ENCODE measurements around the gene COL5A1. TPM values are rescaled to one million over a fixed set of nuclear protein-coding genes. Genes with fewer than 3 reads are reported as not detected.

The COL5A1 gene
- total RNA-seq, 1 donor from 2014 or later, result 6.1 TPM

GRCh38 chr9:134776080-134776796 is 134.6 kb downstream of the COL5A1 start:
- H4K20me1 ChIP-seq (ENCODE audit: low read depth), result no peaks in the 10 kb centered on the region

GRCh38 chr9:134777153-134777552 is 135.6 kb downstream of the COL5A1 start:
- peaks cover 3% of the 10 kb centered on the region for H3K27me3 Mint-ChIP-seq (ENCODE audit: insufficient read depth, low read depth)
- H2AFZ ChIP-seq (replicated peaks), result no peak overlapping the region

More at GRCh38 chr9:134776080-134776796, 134.6 kb downstream of the COL5A1 start:
- H3K4me3 ChIP-seq, result no peak overlapping the region
- no peaks in the 10 kb centered on the region for H3K36me3 ChIP-seq
- TF ChIP-seq CTCF (IDR thresholded peaks at IDR 0.05) (no peak), EZH2 (IDR thresholded peaks at IDR 0.05) (no peak), EZH2phosphoT487 (IDR thresholded peaks at IDR 0.05) (no peak)
- no peaks in the 10 kb centered on the region for H3K79me2 ChIP-seq (ENCODE audit: low read depth)
- DNase-seq (ENCODE audit: low spot score), result no peak
- H3K27me3 Mint-ChIP-seq (ENCODE audit: insufficient read depth, low read depth), result peaks cover 2% of the 10 kb centered on the region
- H3K27ac Mint-ChIP-seq, result no peak overlapping the region
- H2AFZ ChIP-seq (replicated peaks), result no peak overlapping the region
- no peaks in the 10 kb centered on the region for H3K9me3 ChIP-seq (ENCODE audit: low read depth)
- no peak overlapping the region for H3K4me3 Mint-ChIP-seq
- H3K4me1 ChIP-seq, result no peaks in the 10 kb centered on the region
- H3K27ac ChIP-seq, result no peak overlapping the region
- H3K36me3 Mint-ChIP-seq, result no peaks in the 10 kb centered on the region
- no peaks in the 10 kb centered on the region for H3K27me3 ChIP-seq
- peaks cover 6% of the 10 kb centered on the region for H3K4me1 Mint-ChIP-seq
- no peaks in the 10 kb centered on the region for H3F3A ChIP-seq (ENCODE audit: low read depth)
- H3K4me2 ChIP-seq, result no peak overlapping the region
- no peak overlapping the region for H3K9ac ChIP-seq
- no peaks in the 10 kb centered on the region for H3K9me3 Mint-ChIP-seq

GRCh38 chr9:134778156-134778555 is 136.6 kb downstream of the COL5A1 start:
- no peaks in the 10 kb centered on the region for H4K20me1 ChIP-seq (ENCODE audit: low read depth)
- H2AFZ ChIP-seq (replicated peaks), result no peak overlapping the region
- Mint-ChIP-seq H3K4me3 (no peak overlapping the region), H3K27me3 (ENCODE audit: insufficient read depth, low read depth) (peaks cover 4% of the 10 kb centered on the region), H3K9me3 (no peaks in the 10 kb centered on the region), H3K27ac (no peak overlapping the region), H3K4me1 (peaks cover 6% of the 10 kb centered on the region), H3K36me3 (no peaks in the 10 kb centered on the region)
- H3K9ac ChIP-seq, result no peak overlapping the region
- no peak overlapping the region for H3K4me2 ChIP-seq
- H3K27me3 ChIP-seq, result no peaks in the 10 kb centered on the region
- H3K36me3 ChIP-seq, result no peaks in the 10 kb centered on the region
- H3F3A ChIP-seq (ENCODE audit: low read depth), result no peaks in the 10 kb centered on the region
- H3K4me1 ChIP-seq, result no peaks in the 10 kb centered on the region
- no peaks in the 10 kb centered on the region for H3K9me3 ChIP-seq (ENCODE audit: low read depth)
- no peak overlapping the region for H3K4me3 ChIP-seq
- no peak overlapping the region for H3K27ac ChIP-seq
- no peaks in the 10 kb centered on the region for H3K79me2 ChIP-seq (ENCODE audit: low read depth)
- no peak for DNase-seq (ENCODE audit: low spot score)
- TF ChIP-seq EZH2phosphoT487 (IDR thresholded peaks at IDR 0.05) (no peak), EZH2 (IDR thresholded peaks at IDR 0.05) (no peak), CTCF (IDR thresholded peaks at IDR 0.05) (no peak)

More at GRCh38 chr9:134777153-134777552, 135.6 kb downstream of the COL5A1 start:
- no peak overlapping the region for H3K4me3 ChIP-seq
- no peaks in the 10 kb centered on the region for H3K36me3 ChIP-seq
- H3K27ac Mint-ChIP-seq, result no peak overlapping the region
- H3K4me3 Mint-ChIP-seq, result no peak overlapping the region
- H3K9me3 Mint-ChIP-seq, result no peaks in the 10 kb centered on the region
- no peak overlapping the region for H3K9ac ChIP-seq
- no peaks in the 10 kb centered on the region for H3K4me1 ChIP-seq
- H4K20me1 ChIP-seq (ENCODE audit: low read depth), result no peaks in the 10 kb centered on the region
- H3K4me1 Mint-ChIP-seq, result peaks cover 6% of the 10 kb centered on the region
- H3K9me3 ChIP-seq (ENCODE audit: low read depth), result no peaks in the 10 kb centered on the region
- H3K79me2 ChIP-seq (ENCODE audit: low read depth), result no peaks in the 10 kb centered on the region
- H3K27ac ChIP-seq, result no peak overlapping the region
- no peak for DNase-seq (ENCODE audit: low spot score)
- no peaks in the 10 kb centered on the region for H3F3A ChIP-seq (ENCODE audit: low read depth)
- TF ChIP-seq EZH2 (IDR thresholded peaks at IDR 0.05) (no peak), EZH2phosphoT487 (IDR thresholded peaks at IDR 0.05) (no peak), CTCF (IDR thresholded peaks at IDR 0.05) (no peak)
- H3K36me3 Mint-ChIP-seq, result no peaks in the 10 kb centered on the region
- H3K4me2 ChIP-seq, result no peak overlapping the region
- no peaks in the 10 kb centered on the region for H3K27me3 ChIP-seq
